Prostate gland (tissue), 2 donors: Measurements from ENCODE around the gene FNDC7.

Experiments
- POLR2A ChIP-seq: fragments of 450-650 bp; IDR thresholded peaks from one replicate; pipeline ENCODE4 v1.6.1; 2016; ENCODE audit warnings: antibody characterized with exemption, mild to moderate bottlenecking
- TF ChIP-seq, protein P1 (sequence below), 4 experiments: fragments of 200-600 bp in 2 of 4; fragments of 450-650 bp in 2 of 4; sonication (generic) in 2 of 4; IDR thresholded peaks; 1 replicate in 3 of 4; 2 replicates in 1 of 4; pipeline ENCODE4 v1.5.1; 2016 to 2019; ENCODE audit warnings: antibody characterized with exemption in 4 of 4, mild to moderate bottlenecking in 2 of 4, moderate library complexity in 2 of 4

DNA sequence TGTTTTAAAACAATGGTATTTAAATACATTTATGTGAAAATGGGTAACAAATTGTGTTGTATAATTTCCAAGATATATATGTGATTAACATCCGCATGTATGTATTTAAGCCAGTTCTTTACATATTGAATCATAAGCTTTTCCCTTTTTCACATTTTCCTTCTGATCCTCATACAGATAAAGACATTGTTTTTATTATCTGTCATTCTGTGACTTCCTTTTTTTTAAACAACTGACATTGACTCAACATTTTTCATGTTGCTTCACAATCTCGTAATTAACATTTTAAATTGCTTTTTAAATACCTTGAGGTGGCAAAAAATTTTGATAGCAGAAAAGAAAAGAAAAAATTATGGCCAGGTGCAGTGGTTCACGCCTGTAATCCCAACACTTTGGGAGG, 35.2 kb downstream of the FNDC7 start:
- TF ChIP-seq, protein P1, sequence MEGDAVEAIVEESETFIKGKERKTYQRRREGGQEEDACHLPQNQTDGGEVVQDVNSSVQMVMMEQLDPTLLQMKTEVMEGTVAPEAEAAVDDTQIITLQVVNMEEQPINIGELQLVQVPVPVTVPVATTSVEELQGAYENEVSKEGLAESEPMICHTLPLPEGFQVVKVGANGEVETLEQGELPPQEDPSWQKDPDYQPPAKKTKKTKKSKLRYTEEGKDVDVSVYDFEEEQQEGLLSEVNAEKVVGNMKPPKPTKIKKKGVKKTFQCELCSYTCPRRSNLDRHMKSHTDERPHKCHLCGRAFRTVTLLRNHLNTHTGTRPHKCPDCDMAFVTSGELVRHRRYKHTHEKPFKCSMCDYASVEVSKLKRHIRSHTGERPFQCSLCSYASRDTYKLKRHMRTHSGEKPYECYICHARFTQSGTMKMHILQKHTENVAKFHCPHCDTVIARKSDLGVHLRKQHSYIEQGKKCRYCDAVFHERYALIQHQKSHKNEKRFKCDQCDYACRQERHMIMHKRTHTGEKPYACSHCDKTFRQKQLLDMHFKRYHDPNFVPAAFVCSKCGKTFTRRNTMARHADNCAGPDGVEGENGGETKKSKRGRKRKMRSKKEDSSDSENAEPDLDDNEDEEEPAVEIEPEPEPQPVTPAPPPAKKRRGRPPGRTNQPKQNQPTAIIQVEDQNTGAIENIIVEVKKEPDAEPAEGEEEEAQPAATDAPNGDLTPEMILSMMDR (IDR thresholded peaks at IDR 0.05) = no peak
- TF ChIP-seq POLR2A = no peak
